Heart left ventricle (tissue), 13 donors: ENCODE data around the gene TNPO2.
A peak's percentile ranks its signal among the peaks of the same experiment; 100 is the strongest.

Experiments
- POLR2A ChIP-seq, 2 donors: fragments of 450-650 bp; IDR thresholded peaks; one replicate each; pipeline ENCODE4 v1.6.1; 2017; ENCODE audit warnings: antibody characterized with exemption in 2 of 2, mild to moderate bottlenecking in 2 of 2, moderate library complexity in 2 of 2
- TF ChIP-seq, protein P1 (sequence below), 12 donors: fragments of 200-600 bp; sonication (generic) in 4 of 12; IDR thresholded peaks; one replicate each; pipeline versions ENCODE4 v1.5.0 to v1.8.0; 2018 to 2022; ENCODE audit warnings: antibody characterized with exemption in 12 of 12, mild to moderate bottlenecking in 5 of 12
- donor health status: ischemic (EF 13 %, LVEDD 7.1; RV severe dilation, severe dysfunction).
- donor health status: DM: no; HTN: yes; CAD: no.
- donor health status: DM: no; HTN: no; CAD: no.
- donor health status: ischemic (EF 25% LVEDD 6.9; RV normal size, moderate dysfunction).
- donor health status: ischemic (EF 25% LVEDD 5.7; RV mildly dilated, moderate dysfunction).
- donor health status: ischemic (EF 35%, LVEDD 5.7; RV mildly dilated, moderate dysfunction).
- donor health status: nonischemic (EF 11% LVEDD 7.7; RV severe dilation, severe dysfunction).
- donor health status: DM: yes; HTN: yes; CAD: no.
- donor health status: PGD.
- donor health status: ischemic (EF 29% LVEDD 5.4; RV normal size, mild dysfunction).
- donor health status: nonischemic (EF 23%, LVEDD 6.1; RV moderate dilation, normal function).

- TF ChIP-seq, protein P1, sequence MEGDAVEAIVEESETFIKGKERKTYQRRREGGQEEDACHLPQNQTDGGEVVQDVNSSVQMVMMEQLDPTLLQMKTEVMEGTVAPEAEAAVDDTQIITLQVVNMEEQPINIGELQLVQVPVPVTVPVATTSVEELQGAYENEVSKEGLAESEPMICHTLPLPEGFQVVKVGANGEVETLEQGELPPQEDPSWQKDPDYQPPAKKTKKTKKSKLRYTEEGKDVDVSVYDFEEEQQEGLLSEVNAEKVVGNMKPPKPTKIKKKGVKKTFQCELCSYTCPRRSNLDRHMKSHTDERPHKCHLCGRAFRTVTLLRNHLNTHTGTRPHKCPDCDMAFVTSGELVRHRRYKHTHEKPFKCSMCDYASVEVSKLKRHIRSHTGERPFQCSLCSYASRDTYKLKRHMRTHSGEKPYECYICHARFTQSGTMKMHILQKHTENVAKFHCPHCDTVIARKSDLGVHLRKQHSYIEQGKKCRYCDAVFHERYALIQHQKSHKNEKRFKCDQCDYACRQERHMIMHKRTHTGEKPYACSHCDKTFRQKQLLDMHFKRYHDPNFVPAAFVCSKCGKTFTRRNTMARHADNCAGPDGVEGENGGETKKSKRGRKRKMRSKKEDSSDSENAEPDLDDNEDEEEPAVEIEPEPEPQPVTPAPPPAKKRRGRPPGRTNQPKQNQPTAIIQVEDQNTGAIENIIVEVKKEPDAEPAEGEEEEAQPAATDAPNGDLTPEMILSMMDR (IDR thresholded peaks at IDR 0.05): no peak
- peak in 1 of 2 donors; percentile 38 for TF ChIP-seq POLR2A (IDR thresholded peaks at IDR 0.05)
Measured at GRCh38 chr19:12736995-12737834, 13.5 kb upstream of the TNPO2 start, which contains the start of gene GET3.
